ENCODE results near the gene ABLIM2.

Gene ABLIM2

GRCh38 chr4:8136529-8136928 lies 22.1 kb downstream of the ABLIM2 start:
- FAIRE-seq: no peak

- no peak for FAIRE-seq
Measured at GRCh38 chr4:8135666-8136065, 22.9 kb downstream of the ABLIM2 start.

GRCh38 chr4:8133897-8134563 lies 24.6 kb downstream of the ABLIM2 start:
- no peak for FAIRE-seq

- FAIRE-seq: no peak
Measured at GRCh38 chr4:8132947-8133705, 25.5 kb downstream of the ABLIM2 start.

GRCh38 chr4:8132400-8132799 lies 26.2 kb downstream of the ABLIM2 start:
- no peak for FAIRE-seq

- no peak for FAIRE-seq
Measured at GRCh38 chr4:8131826-8132225, 26.8 kb downstream of the ABLIM2 start.

- no peak for FAIRE-seq
Measured at GRCh38 chr4:8131210-8131609, 27.4 kb downstream of the ABLIM2 start.

GRCh38 chr4:8130346-8131066 lies 28.1 kb downstream of the ABLIM2 start:
- no peak for FAIRE-seq

- no peak for FAIRE-seq
Measured at GRCh38 chr4:8129785-8130184, 28.8 kb downstream of the ABLIM2 start.

- no peak for FAIRE-seq
Measured at GRCh38 chr4:8129136-8129535, 29.5 kb downstream of the ABLIM2 start.

- FAIRE-seq: no peak
Measured at GRCh38 chr4:8128100-8128856, 30.3 kb downstream of the ABLIM2 start.

GRCh38 chr4:8127051-8127826 lies 31.4 kb downstream of the ABLIM2 start:
- FAIRE-seq: no peak

- no peak for FAIRE-seq
Measured at GRCh38 chr4:8126523-8126922, 32.1 kb downstream of the ABLIM2 start.

GRCh38 chr4:8125526-8126056 lies 33.0 kb downstream of the ABLIM2 start:
- no peak for FAIRE-seq

- no peak for FAIRE-seq
Measured at GRCh38 chr4:8123870-8124269, 34.7 kb downstream of the ABLIM2 start.

GRCh38 chr4:8123389-8123788 lies 35.2 kb downstream of the ABLIM2 start:
- FAIRE-seq: no peak

GRCh38 chr4:8122746-8123145 lies 35.9 kb downstream of the ABLIM2 start:
- FAIRE-seq: no peak

- FAIRE-seq: no peak
Measured at GRCh38 chr4:8121292-8122015, 37.2 kb downstream of the ABLIM2 start.

- FAIRE-seq: no peak
Measured at GRCh38 chr4:8120501-8120900, 38.1 kb downstream of the ABLIM2 start.

- no peak for FAIRE-seq
Measured at GRCh38 chr4:8119877-8120276, 38.7 kb downstream of the ABLIM2 start.

GRCh38 chr4:8118531-8118930 lies 40.1 kb downstream of the ABLIM2 start:
- no peak for FAIRE-seq

Data from islet of Langerhans (tissue), 1 donor.